SK-N-SH (cell line): ENCODE measurements around the gene KLHL41. TPM values are rescaled to one million over a fixed set of nuclear protein-coding genes. Genes with fewer than 3 reads are reported as not detected.

Experiments
- CTCF ChIA-PET: fragments of 300-600, 350-600 bp; formaldehyde crosslinking; extraction: SDS; loops from one replicate; lab custom pipeline; 2021; lab: Yijun Ruan, JAX
- POLR2A ChIA-PET: fragments of 350-600 bp; sonication (Branson Sonifier 250); formaldehyde crosslinking; extraction: SDS; loops from one replicate; lab custom pipeline; 2020; ENCODE audit warnings: antibody characterized with exemption, inconsistent platforms; lab: Yijun Ruan, JAX
- DNase-seq: peaks from one replicate; pipeline ENCODE4 v3.0.0; 2012
- H2AFZ ChIP-seq: fragments of 200-600 bp; sonication (generic); 2 replicates; pipeline ENCODE4 v1.8.1; 2016; ENCODE audit warnings: antibody characterized with exemption, mild to moderate bottlenecking, low read depth
- H3F3A ChIP-seq: fragments of 200-600 bp; sonication (generic); replicated peaks from 2 replicates; pipeline ENCODE3; 2016; ENCODE audit warnings: antibody characterized with exemption, mild to moderate bottlenecking; ENCODE audit not compliant: insufficient read depth
- H3K27ac ChIP-seq, 2 experiments: fragments of 200-500 bp in 1 of 2; fragments of 200-600 bp in 1 of 2; sonication (Bioruptor generic) in 1 of 2; sonication (generic), shearing (Covaris generic) in 1 of 2; 2 replicates each; pipeline versions ENCODE4 v1.5.1 to v1.6.1; 2014 to 2016; ENCODE audit warnings: low read depth in 2 of 2, inconsistent platforms in 1 of 2, low read length in 1 of 2, mild to moderate bottlenecking in 1 of 2, mixed read lengths in 1 of 2
- H3K27me3 ChIP-seq: fragments of 200-600 bp; sonication (generic), shearing (Covaris generic); 2 replicates; pipeline ENCODE4 v1.6.1; 2016; ENCODE audit warnings: mixed run types; ENCODE audit not compliant: insufficient read depth
- H3K36me3 ChIP-seq, 2 experiments: fragments of 200-500 bp in 1 of 2; fragments of 200-600 bp in 1 of 2; sonication (Bioruptor generic) in 1 of 2; sonication (generic) in 1 of 2; replicated peaks in 1 of 2; 2 replicates each; pipeline versions ENCODE3 to v1.5.1; 2014 to 2016; ENCODE audit warnings: low read length in 1 of 2, mild to moderate bottlenecking in 1 of 2; ENCODE audit not compliant: insufficient read depth in 2 of 2, control insufficient read depth in 1 of 2
- H3K4me1 ChIP-seq, 2 experiments: fragments of 200-500 bp in 1 of 2; fragments of 200-600 bp in 1 of 2; sonication (Bioruptor generic) in 1 of 2; sonication (generic), shearing (Covaris generic) in 1 of 2; 2 replicates each; pipeline versions ENCODE4 v1.5.1 to v1.6.1; 2014 to 2016; ENCODE audit warnings: low read depth in 1 of 2, low read length in 1 of 2, mixed run types in 1 of 2; ENCODE audit not compliant: insufficient read depth in 2 of 2, control insufficient read depth in 1 of 2
- H3K4me2 ChIP-seq: fragments of 200-600 bp; sonication (generic), shearing (Covaris generic); 2 replicates; pipeline ENCODE4 v1.6.1; 2017; ENCODE audit warnings: mixed run types
- H3K4me3 ChIP-seq, 2 experiments: fragments of 200-500 bp in 1 of 2; fragments of 200-600 bp in 1 of 2; sonication (Bioruptor generic) in 1 of 2; sonication (generic), shearing (Covaris generic) in 1 of 2; 2 replicates each; pipeline versions ENCODE4 v1.5.1 to v1.8.1; 2014 to 2016; ENCODE audit warnings: low read depth in 2 of 2, inconsistent platforms in 1 of 2, low read length in 1 of 2, mild to moderate bottlenecking in 1 of 2, mixed read lengths in 1 of 2, moderate library complexity in 1 of 2
- H3K79me2 ChIP-seq: fragments of 200-600 bp; sonication (generic); 2 replicates; pipeline ENCODE4 v1.8.1; 2017; ENCODE audit warnings: mild to moderate bottlenecking; ENCODE audit not compliant: insufficient read depth
- H3K9ac ChIP-seq: fragments of 200-600 bp; sonication (generic); 2 replicates; pipeline ENCODE4 v1.6.1; 2017; ENCODE audit warnings: mixed run types
- H3K9me2 ChIP-seq: fragments of 200-600 bp; sonication (generic); 2 replicates; pipeline ENCODE4 v1.6.1; 2017; ENCODE audit warnings: mixed run types
- H3K9me3 ChIP-seq: fragments of 200-600 bp; sonication (generic); 2 replicates; pipeline ENCODE4 v1.6.1; 2017; ENCODE audit warnings: mixed run types, mild to moderate bottlenecking, moderate library complexity
- H4K20me1 ChIP-seq: fragments of 200-600 bp; sonication (generic); 2 replicates; pipeline ENCODE4 v1.6.1; 2017; ENCODE audit warnings: mild to moderate bottlenecking, mixed run types; ENCODE audit not compliant: insufficient read depth
- ELF1 ChIP-seq: IDR thresholded peaks from 2 replicates; pipeline ENCODE4 v1.4.0; 2012
- EZH2phosphoT487 ChIP-seq: fragments of 200-600 bp; sonication (generic); IDR thresholded peaks from 2 replicates; pipeline ENCODE4 v1.6.1; 2017; ENCODE audit warnings: low read depth, mixed run types, mild to moderate bottlenecking, antibody characterized with exemption, moderate library complexity, borderline replicate concordance
- FOSL2 ChIP-seq: IDR thresholded peaks from 2 replicates; pipeline ENCODE4 v1.4.0; 2012; ENCODE audit warnings: low read depth, mild to moderate bottlenecking, moderate library complexity, borderline replicate concordance
- GATA2 ChIP-seq: sonication (generic); formaldehyde crosslinking; IDR thresholded peaks from 2 replicates; pipeline ENCODE4 v1.5.0; 2020; ENCODE audit warnings: mild to moderate bottlenecking, missing genetic modification reagents
- IRF3 ChIP-seq: fragments of 150-350 bp; IDR thresholded peaks from 2 replicates; pipeline ENCODE4 v1.6.1; 2016; ENCODE audit warnings: mild to moderate bottlenecking, low read depth, low read length
- JUND ChIP-seq: IDR thresholded peaks from 2 replicates; pipeline ENCODE4 v1.4.0; 2012
- MAX ChIP-seq: IDR thresholded peaks from 2 replicates; pipeline ENCODE4 v1.4.0; 2012; ENCODE audit warnings: low read depth
- REST ChIP-seq: IDR thresholded peaks from 2 replicates; pipeline ENCODE4 v1.6.1; 2012; ENCODE audit warnings: mild to moderate bottlenecking, low read depth, low read length, moderate library complexity
- RFX5 ChIP-seq: IDR thresholded peaks from 2 replicates; pipeline ENCODE4 v1.6.1; 2012; ENCODE audit warnings: mild to moderate bottlenecking, improper control_type of control experiment, low read length
- RXRA ChIP-seq: IDR thresholded peaks from 2 replicates; pipeline ENCODE4 v1.4.0; 2012; ENCODE audit warnings: low read depth, mild to moderate bottlenecking, borderline replicate concordance
- SIN3A ChIP-seq: IDR thresholded peaks from 2 replicates; pipeline ENCODE4 v1.6.1; 2012; ENCODE audit warnings: low read depth, mild to moderate bottlenecking, low read length, moderate library complexity, borderline replicate concordance
- TCF12 ChIP-seq: IDR thresholded peaks from 2 replicates; pipeline ENCODE4 v1.4.0; 2012
- WGBS: methylation state at CpG from one replicate; pipeline ENCODE4 v1.1.6; 2017; ENCODE audit warnings: low lambda C conversion rate; 5-methylcytosine and 5-hydroxymethylcytosine counted together
- polyA plus RNA-seq, 3 experiments: library from polyadenylated mRNA; depleted of rRNA; stranded (reverse); fragments of >200 nt; gene quantifications; 2 replicates each; pipeline ENCODE4 v1.2.3, GENCODE V29; 2012

KLHL41 gene
- polyA plus RNA-seq, 1 of the 3 experiments (the other 2 are of a cell fraction): 0.26 TPM

- H3K4me2 ChIP-seq: no peak overlapping the region
- no peak overlapping the region for H2AFZ ChIP-seq
- H3K79me2 ChIP-seq: no peaks in the 10 kb centered on the region
- H3F3A ChIP-seq: peaks cover 27% of the 10 kb centered on the region
- no peaks in the 10 kb centered on the region for H3K9me3 ChIP-seq
- POLR2A ChIA-PET: no interaction called here
- no peak overlapping the region for H3K9ac ChIP-seq
- no peak for DNase-seq
- peaks cover 5 to 11% of the 10 kb centered on the region in 2 experiments for H3K36me3 ChIP-seq
- TF ChIP-seq SIN3A: no peak
- TF ChIP-seq MAX: no peak
- no peak for TF ChIP-seq TCF12
- peak; percentile 10; the same call in 1 of the 2 replicates for TF ChIP-seq FOSL2
- TF ChIP-seq JUND: 0 out of 2 replicates have a peak, but pooled peaks have one; percentile 4
- no peak for TF ChIP-seq GATA2
- H3K27me3 ChIP-seq: no peaks in the 10 kb centered on the region
- CTCF ChIA-PET: interaction anchor here (1.3 kb wide), 1 partner anchor 28 kb away, joined by 4 read pairs; no protein-coding TSS in a partner anchor
- H3K27ac ChIP-seq: no peak overlapping the region
- H4K20me1 ChIP-seq: no peaks in the 10 kb centered on the region
- no peaks in the 10 kb centered on the region for H3K9me2 ChIP-seq
- H3K4me3 ChIP-seq: no peak overlapping the region
- H3K4me1 ChIP-seq: 0 out of 4 replicates have a peak, but pooled peaks cover 0 to 9% of the 10 kb centered on the region in 2 experiments
Observed at GRCh38 chr2:169507698-169508097, 1.8 kb upstream of the KLHL41 start.

GRCh38 chr2:169509955-169510354, 453 bp downstream of the KLHL41 start:
- Histone ChIP-seq H3K9ac (no peak overlapping the region), H3K27ac (peak overlapping the region in 1 of 2 experiments; percentile 48; a peak in 3 of 4 replicates), H2AFZ (no peak overlapping the region)

More at GRCh38 chr2:169509955-169510354, 453 bp downstream of the KLHL41 start:
- CTCF ChIA-PET: no interaction called here
- H3K9me2 ChIP-seq: no peaks in the 10 kb centered on the region
- WGBS: 98% methylated on average over 8 of the region's 8 CpGs
- POLR2A ChIA-PET: no interaction called here
- H3K4me1 ChIP-seq: 0 out of 4 replicates have a peak, but pooled peaks cover 0 to 9% of the 10 kb centered on the region in 2 experiments
- no peaks in the 10 kb centered on the region for H4K20me1 ChIP-seq
- TF ChIP-seq SIN3A (no peak), IRF3 (no peak), RXRA (no peak), ELF1 (no peak), REST (no peak), MAX (no peak), EZH2phosphoT487 (no peak), RFX5 (no peak)
- H3K4me2 ChIP-seq: peak overlapping the region; percentile 44; the same call in 1 of the 2 replicates
- no peaks in the 10 kb centered on the region for H3K79me2 ChIP-seq
- no peaks in the 10 kb centered on the region for H3K27me3 ChIP-seq
- no peak overlapping the region for H3K4me3 ChIP-seq
- no peak for DNase-seq
- no peaks in the 10 kb centered on the region for H3K36me3 ChIP-seq
- peaks cover 17% of the 10 kb centered on the region for H3F3A ChIP-seq
- no peaks in the 10 kb centered on the region for H3K9me3 ChIP-seq
